Breast epithelium (tissue), 4 donors: ENCODE data around the gene IRF1. TPM values are rescaled to one million over a fixed set of nuclear protein-coding genes. Genes with fewer than 3 reads are reported as not detected.

Experiments
- DNase-seq, 2 donors: peaks; one replicate each; pipeline ENCODE4 v3.0.0-alpha.2; 2019; ENCODE audit warnings: low spot score in 2 of 2
- H3K27ac ChIP-seq, 2 donors: fragments of 200-600 bp; sonication (generic) in 1 of 2; one replicate each; pipeline ENCODE4 v1.5.1; 2016 to 2019; ENCODE audit warnings: mild to moderate bottlenecking in 1 of 2
- H3K27me3 ChIP-seq, 2 donors: fragments of 200-600 bp; sonication (generic) in 1 of 2; one replicate each; pipeline versions ENCODE4 v1.5.1 to v1.6.0; 2017 to 2019; ENCODE audit warnings: control low read depth in 1 of 2, mild to moderate bottlenecking in 1 of 2
- H3K36me3 ChIP-seq: fragments of 200-600 bp; one replicate; pipeline ENCODE4 v1.5.1; 2019
- H3K4me1 ChIP-seq, 2 donors: fragments of 200-600 bp; sonication (generic); one replicate each; pipeline ENCODE4 v1.5.1; 2016 to 2019; ENCODE audit warnings: control low read depth in 1 of 2
- H3K4me3 ChIP-seq, 3 donors: fragments of 200-600 bp; sonication (generic); 1 replicate in 2 of 3; 2 replicates in 1 of 3; pipeline ENCODE4 v1.5.1; 2016 to 2019; ENCODE audit warnings: mild to moderate bottlenecking in 3 of 3, moderate library complexity in 2 of 3
- H3K9me3 ChIP-seq, 2 donors: fragments of 200-600 bp; sonication (generic) in 1 of 2; one replicate each; pipeline ENCODE4 v1.5.1; 2016 to 2019; ENCODE audit warnings: control low read depth in 1 of 2
- CTCF ChIP-seq, 3 donors: fragments of 450-650 bp; IDR thresholded peaks; one replicate each; pipeline ENCODE4 v1.5.1; 2016 to 2017; ENCODE audit warnings: antibody characterized with exemption in 3 of 3, mild to moderate bottlenecking in 3 of 3, moderate library complexity in 3 of 3
- POLR2A ChIP-seq: fragments of 450-650 bp; IDR thresholded peaks from one replicate; pipeline ENCODE4 v1.6.1; 2016; ENCODE audit warnings: antibody characterized with exemption, mild to moderate bottlenecking, moderate library complexity
- POLR2AphosphoS5 ChIP-seq, 3 donors: sonication (generic); formaldehyde crosslinking; IDR thresholded peaks; one replicate each; pipeline ENCODE4 v1.6.1; 2017; ENCODE audit warnings: antibody characterized with exemption in 3 of 3
- intact Hi-C: fragments of 100-400 bp; cut with DNase I; formaldehyde crosslinking; loops from one replicate; pipeline ENCODE4 v1.15.1; 2023; ENCODE audit warnings: low total_unique reads
- total RNA-seq, 3 donors: library from RNA; depleted of rRNA; stranded (reverse); fragments of >200 nt; gene quantifications; one replicate each; pipeline ENCODE4 v1.1.0, GENCODE V29; 2016

Gene IRF1
- total RNA-seq, 3 donors from 2014 or later, result 10.4 to 27.8 (median 18.0) TPM

- no peaks in the 10 kb centered on the region for H3K9me3 ChIP-seq
- H3K27ac ChIP-seq, result peak overlapping the region; percentile 20 to 96
- intact Hi-C loops, result loop anchor here (5.0 kb wide), 1 partner anchor 112 kb away; no protein-coding TSS in a partner anchor
- no peaks in the 10 kb centered on the region for H3K27me3 ChIP-seq
- TF ChIP-seq POLR2AphosphoS5 (IDR thresholded peaks at IDR 0.05) (no peak), CTCF (IDR thresholded peaks at IDR 0.05) (no peak), POLR2A (no peak)
- DNase-seq, result peak in 1 of 2 donors; percentile 17
- no peak overlapping the region for H3K4me3 ChIP-seq
- H3K4me1 ChIP-seq, result peaks cover 0 to 6% of the 10 kb centered on the region in 2 donors
- no peaks in the 10 kb centered on the region for H3K36me3 ChIP-seq
These were observed 9.1 kb upstream of the IRF1 start for GRCh38 chr5:132499440-132500243.

DNA sequence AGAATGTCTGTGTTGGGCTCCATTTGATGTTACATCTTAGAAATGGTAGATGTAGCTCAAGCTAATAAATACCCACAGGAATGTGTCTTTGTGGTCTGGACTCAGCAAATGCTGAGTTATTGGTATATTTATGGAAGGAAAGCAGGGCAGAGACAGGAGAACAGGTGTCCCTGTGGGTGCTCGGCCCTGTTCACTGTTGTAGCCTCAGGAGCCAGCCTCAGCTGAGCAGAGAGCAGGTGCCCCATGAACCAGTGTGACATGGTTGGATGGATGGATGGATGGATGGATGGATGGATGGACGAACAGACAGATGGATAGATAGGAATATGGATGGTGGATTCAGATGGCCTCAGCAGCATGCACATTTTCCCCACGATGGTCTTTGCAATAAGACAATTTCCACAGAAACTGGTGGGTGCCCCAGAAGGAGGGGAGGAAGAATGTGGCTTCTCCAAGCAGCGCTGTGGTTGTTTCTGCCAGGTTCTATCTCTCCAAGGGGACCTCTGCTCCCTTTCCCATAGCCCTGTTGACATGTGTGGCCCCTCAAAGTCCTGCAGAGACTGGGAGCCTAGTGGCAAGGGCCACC, 8.2 kb upstream of the IRF1 start:
- H3K36me3 ChIP-seq, result no peaks in the 10 kb centered on the region
- peak in 1 of 2 donors; percentile 14 for DNase-seq
- H3K27me3 ChIP-seq, result no peaks in the 10 kb centered on the region
- TF ChIP-seq POLR2A, result no peak
- no peak for TF ChIP-seq CTCF (IDR thresholded peaks at IDR 0.05)
- no peak for TF ChIP-seq POLR2AphosphoS5 (IDR thresholded peaks at IDR 0.05)
- H3K4me1 ChIP-seq, result peaks cover 0 to 6% of the 10 kb centered on the region in 2 donors
- intact Hi-C loops, result loop anchor here (5.0 kb wide), 1 partner anchor 111 kb away; no protein-coding TSS in a partner anchor
- H3K9me3 ChIP-seq, result no peaks in the 10 kb centered on the region
- H3K4me3 ChIP-seq, result no peak overlapping the region
- peak overlapping the region; percentile 96 to 97 for H3K27ac ChIP-seq

- DNase-seq, result peak in 1 of 2 donors; percentile 46
- Histone ChIP-seq H3K9me3 (no peaks in the 10 kb centered on the region), H3K36me3 (no peaks in the 10 kb centered on the region), H3K27ac (peak overlapping the region; percentile 96 to 97), H3K27me3 (no peaks in the 10 kb centered on the region), H3K4me3 (no peak overlapping the region), H3K4me1 (peaks cover 0 to 6% of the 10 kb centered on the region in 2 donors)
- no peak for TF ChIP-seq POLR2A
- no peak for TF ChIP-seq POLR2AphosphoS5 (IDR thresholded peaks at IDR 0.05)
- no peak for TF ChIP-seq CTCF (IDR thresholded peaks at IDR 0.05)
- intact Hi-C loops, result loop anchor here (5.0 kb wide), 1 partner anchor 111 kb away; no protein-coding TSS in a partner anchor
These were observed 7.6 kb upstream of the IRF1 start for GRCh38 chr5:132498152-132498551.

DNA sequence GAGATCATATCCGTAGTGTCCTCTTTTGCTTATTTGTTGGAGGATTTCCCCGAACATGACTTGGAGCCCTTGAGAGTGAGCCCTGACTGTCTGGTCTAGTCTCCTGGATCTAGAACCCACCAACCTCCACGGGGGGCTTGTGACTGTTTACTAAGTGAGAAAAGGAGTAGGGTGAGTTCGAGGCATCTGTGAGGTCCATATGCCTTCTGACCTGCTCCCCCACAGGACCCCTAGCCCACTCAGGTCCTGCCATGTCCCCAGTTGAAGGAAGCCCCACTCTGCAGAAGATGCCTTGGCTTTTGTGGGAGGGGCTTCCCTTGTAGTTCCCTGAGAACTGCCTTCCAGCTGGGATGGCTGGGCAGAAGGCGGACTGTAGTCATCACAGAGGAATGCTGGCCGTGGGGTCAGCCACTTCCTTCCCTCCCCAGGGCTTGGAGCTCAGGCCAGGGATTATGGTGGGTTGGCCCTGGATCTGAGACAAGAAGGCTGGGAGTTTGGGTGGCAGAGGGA, 7.0 kb upstream of the IRF1 start:
- Histone ChIP-seq H3K36me3 (no peaks in the 10 kb centered on the region), H3K4me3 (peak overlapping the region; percentile 67 to 80 (median 69)), H3K9me3 (no peaks in the 10 kb centered on the region), H3K4me1 (peaks cover 0 to 6% of the 10 kb centered on the region in 2 donors), H3K27me3 (no peaks in the 10 kb centered on the region), H3K27ac (peak overlapping the region; percentile 96 to 97)
- intact Hi-C loops, result loop anchor here (5.0 kb wide), 1 partner anchor 110 kb away; no protein-coding TSS in a partner anchor
- TF ChIP-seq POLR2AphosphoS5 (IDR thresholded peaks at IDR 0.05) (peak; percentile 28 to 59 (median 51)), CTCF (IDR thresholded peaks at IDR 0.05) (no peak)
- DNase-seq, result peak in 1 of 2 donors; percentile 71
